Osteocyte (in vitro differentiated cells): Measurements from ENCODE around the gene PDZRN4. TPM values are rescaled to one million over a fixed set of nuclear protein-coding genes. Genes with fewer than 3 reads are reported as not detected.

Source experiments
- DNase-seq: peaks from one replicate; pipeline ENCODE4 v3.0.0; 2021; ENCODE audit warnings: mixed read lengths; ENCODE audit not compliant: unreplicated experiment; ENCODE audit errors: extremely low spot score
- H3K27ac Mint-ChIP-seq: one replicate; pipeline ENCODE4 v1.8.0; 2021; ENCODE audit warnings: mild to moderate bottlenecking, mixed read lengths; ENCODE audit not compliant: unreplicated experiment
- H3K27me3 Mint-ChIP-seq: one replicate; pipeline ENCODE4 v1.8.0; 2021; ENCODE audit warnings: mixed read lengths; ENCODE audit not compliant: unreplicated experiment
- H3K36me3 Mint-ChIP-seq: one replicate; pipeline ENCODE4 v1.8.0; 2021; ENCODE audit warnings: mixed read lengths; ENCODE audit not compliant: unreplicated experiment
- H3K4me1 Mint-ChIP-seq: one replicate; pipeline ENCODE4 v1.8.0; 2021; ENCODE audit warnings: mixed read lengths; ENCODE audit not compliant: unreplicated experiment
- H3K4me3 Mint-ChIP-seq: one replicate; pipeline ENCODE4 v1.8.0; 2021; ENCODE audit warnings: mild to moderate bottlenecking, moderate library complexity, mixed read lengths; ENCODE audit not compliant: unreplicated experiment
- H3K9me3 Mint-ChIP-seq: one replicate; pipeline ENCODE4 v1.8.0; 2021; ENCODE audit warnings: mixed read lengths; ENCODE audit not compliant: unreplicated experiment
- CTCF ChIP-seq: fragments of 200-600 bp; sonication (generic); IDR thresholded peaks from 2 replicates; pipeline ENCODE4 v1.5.0; 2021; ENCODE audit warnings: antibody characterized with exemption, mild to moderate bottlenecking, moderate library complexity
- total RNA-seq: library from RNA; stranded (reverse); gene quantifications from 2 replicates; pipeline ENCODE4 v1.2.1, GENCODE V29; 2021

Gene PDZRN4
- total RNA-seq, 1 donor from 2014 or later, result not detected

DNA sequence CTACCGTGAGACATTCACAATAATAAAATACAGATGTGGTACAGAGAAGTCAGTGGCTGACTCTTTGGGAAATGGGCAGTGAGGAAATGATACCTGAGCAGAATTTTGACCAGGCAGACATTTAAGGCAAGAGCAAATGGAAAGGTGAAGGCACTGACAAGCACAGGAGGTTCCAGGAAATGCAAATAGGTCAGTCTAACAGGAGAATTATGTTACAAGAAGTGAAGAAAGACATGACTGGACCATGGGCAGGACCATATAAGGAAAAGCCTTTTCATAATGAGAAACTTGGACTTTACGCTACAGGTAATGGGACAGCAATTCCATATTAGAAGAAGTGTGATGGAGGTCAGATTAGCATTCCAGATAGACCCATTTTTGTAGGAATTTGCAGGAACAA, 338.9 kb downstream of the PDZRN4 start:
- Mint-ChIP-seq H3K36me3 (no peaks in the 10 kb centered on the region), H3K4me1 (peaks cover 11% of the 10 kb centered on the region), H3K9me3 (no peaks in the 10 kb centered on the region), H3K4me3 (no peak overlapping the region), H3K27me3 (no peaks in the 10 kb centered on the region), H3K27ac (no peak overlapping the region)
- TF ChIP-seq CTCF, result no peak
- no peak for DNase-seq

GRCh38 chr12:41527534-41528116, 339.5 kb downstream of the PDZRN4 start:
- peaks cover 6% of the 10 kb centered on the region for H3K4me1 Mint-ChIP-seq
- H3K27ac Mint-ChIP-seq, result no peak overlapping the region
- no peak for DNase-seq
- no peak for TF ChIP-seq CTCF
- no peak overlapping the region for H3K4me3 Mint-ChIP-seq
- H3K36me3 Mint-ChIP-seq, result no peaks in the 10 kb centered on the region
- no peaks in the 10 kb centered on the region for H3K9me3 Mint-ChIP-seq
- no peaks in the 10 kb centered on the region for H3K27me3 Mint-ChIP-seq

DNA sequence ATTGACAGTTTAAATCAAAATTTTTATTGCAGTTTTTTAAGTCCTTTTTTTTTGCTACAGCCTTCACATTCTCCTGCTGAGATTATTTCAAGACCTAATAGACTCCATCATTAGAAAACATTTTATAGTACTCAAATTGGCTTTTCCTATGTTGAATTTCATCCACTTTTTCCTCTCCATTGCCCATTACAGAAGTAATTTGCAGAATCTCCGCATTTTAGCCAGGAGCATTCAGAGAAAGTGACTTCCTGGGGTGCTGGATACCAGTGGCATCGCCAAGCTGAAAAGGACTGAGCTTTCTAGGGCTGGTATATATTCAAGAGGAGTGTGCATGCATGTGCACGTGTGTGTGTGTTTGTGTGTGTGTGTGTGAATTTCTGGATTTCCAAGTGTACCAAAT, 340.8 kb downstream of the PDZRN4 start:
- Mint-ChIP-seq H3K9me3 (no peaks in the 10 kb centered on the region), H3K27me3 (no peaks in the 10 kb centered on the region), H3K36me3 (no peaks in the 10 kb centered on the region), H3K27ac (no peak overlapping the region), H3K4me3 (no peak overlapping the region), H3K4me1 (peaks cover 4% of the 10 kb centered on the region)
- no peak for TF ChIP-seq CTCF
- DNase-seq, result no peak

DNA sequence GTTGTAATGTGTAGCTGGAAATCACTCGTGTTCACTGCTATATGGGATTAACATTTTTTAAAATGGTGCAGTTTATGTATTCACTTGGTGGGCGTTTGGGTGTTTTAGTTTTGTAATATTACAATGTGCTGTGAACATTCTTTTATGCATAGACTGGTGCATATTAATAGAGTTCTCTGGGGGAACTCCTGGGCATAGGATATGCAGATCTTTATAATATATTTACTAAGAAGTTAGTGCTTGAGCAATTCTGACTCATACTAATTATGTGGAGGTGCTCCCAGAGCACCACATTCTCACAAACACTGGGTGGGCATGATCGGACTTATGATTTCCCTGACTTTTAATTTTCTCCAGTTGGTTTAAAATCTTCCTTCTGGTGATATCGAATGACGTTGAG, 342.3 kb downstream of the PDZRN4 start:
- no peak for TF ChIP-seq CTCF
- Mint-ChIP-seq H3K27ac (no peak overlapping the region), H3K4me1 (peaks cover 4% of the 10 kb centered on the region), H3K36me3 (no peaks in the 10 kb centered on the region), H3K4me3 (no peak overlapping the region), H3K9me3 (no peaks in the 10 kb centered on the region), H3K27me3 (no peaks in the 10 kb centered on the region)
- no peak for DNase-seq

- Mint-ChIP-seq H3K4me1 (peaks cover 4% of the 10 kb centered on the region), H3K27ac (no peak overlapping the region), H3K4me3 (no peak overlapping the region), H3K36me3 (no peaks in the 10 kb centered on the region), H3K27me3 (peaks cover 5% of the 10 kb centered on the region), H3K9me3 (no peaks in the 10 kb centered on the region)
- no peak for TF ChIP-seq CTCF
- no peak for DNase-seq
Observed at GRCh38 chr12:41531147-41531829, 343.2 kb downstream of the PDZRN4 start.
